HEK293 (cell line): ENCODE results near the gene TASOR2.
A peak's percentile ranks its signal among the peaks of the same experiment; 100 is the strongest.

Experiments used
- CTCF ChIA-PET: fragments of 350-600 bp; formaldehyde crosslinking; extraction: SDS; loops from one replicate; lab custom pipeline; 2021; ENCODE audit warnings: antibody characterized with exemption; lab: Yijun Ruan, JAX
- POLR2A ChIA-PET: fragments of 300-600 bp; formaldehyde crosslinking; extraction: SDS; loops from one replicate; lab custom pipeline; 2020; ENCODE audit warnings: antibody characterized with exemption, inconsistent platforms; lab: Yijun Ruan, JAX
- H3K27ac ChIP-seq: fragments of 200-500 bp; sonication (Bioruptor generic); 2 replicates; pipeline ENCODE4 v1.5.1; 2014; ENCODE audit warnings: low read depth, low read length, control low read depth, inconsistent platforms; ENCODE audit errors: extremely low read depth
- H3K36me3 ChIP-seq, 2 experiments: fragments of 200-500 bp in 1 of 2; sonication (Bioruptor generic) in 1 of 2; 1 replicate in 1 of 2; 2 replicates in 1 of 2; pipeline ENCODE4 v1.5.1; 2014 to 2017; ENCODE audit warnings: inconsistent platforms in 2 of 2, low read length in 2 of 2; ENCODE audit not compliant: control insufficient read depth in 2 of 2, insufficient read depth in 1 of 2
- H3K4me1 ChIP-seq: fragments of 200-500 bp; sonication (Bioruptor generic); 2 replicates; pipeline ENCODE4 v1.5.1; 2014; ENCODE audit warnings: mild to moderate bottlenecking, low read length, inconsistent platforms; ENCODE audit not compliant: control insufficient read depth, insufficient read depth
- H3K4me3 ChIP-seq: 2 replicates; pipeline ENCODE4 v1.5.1; 2011; ENCODE audit warnings: low read depth, mild to moderate bottlenecking, control low read depth, low read length, moderate library complexity
- H3K9me3 ChIP-seq: fragments of 200-500 bp; sonication (Bioruptor generic); 2 replicates; pipeline ENCODE4 v1.5.1; 2014; ENCODE audit warnings: low read depth, low read length, inconsistent platforms; ENCODE audit not compliant: control insufficient read depth, insufficient read depth
- CTCF ChIP-seq: fragments of 450-650 bp; formaldehyde crosslinking; IDR thresholded peaks from 2 replicates; pipeline ENCODE4 v1.5.1; 2016; ENCODE audit warnings: missing biosample characterization, missing genetic modification characterization
- EGR2 ChIP-seq: fragments of 450-650 bp; formaldehyde crosslinking; IDR thresholded peaks from 2 replicates; pipeline ENCODE4 v1.5.1; 2016; ENCODE audit warnings: low read depth, missing biosample characterization, missing genetic modification characterization
- KLF8 ChIP-seq: fragments of 450-650 bp; formaldehyde crosslinking; IDR thresholded peaks from 2 replicates; pipeline ENCODE4 v1.5.1; 2016; ENCODE audit warnings: missing biosample characterization, missing genetic modification characterization
- MEIS1 ChIP-seq: sonication (generic); formaldehyde crosslinking; IDR thresholded peaks from 2 replicates; pipeline ENCODE4 v1.8.1; 2022; ENCODE audit warnings: missing genetic modification reagents, mild to moderate bottlenecking, borderline replicate concordance
- PBX3 ChIP-seq: sonication (generic); formaldehyde crosslinking; IDR thresholded peaks from 2 replicates; pipeline ENCODE4 v1.8.1; 2022; ENCODE audit warnings: mild to moderate bottlenecking, moderate library complexity, missing genetic modification reagents
- PRDM1 ChIP-seq: fragments of 450-650 bp; formaldehyde crosslinking; IDR thresholded peaks from 2 replicates; pipeline ENCODE4; 2016; ENCODE audit warnings: missing biosample characterization, missing genetic modification characterization
- SCRT1 ChIP-seq: fragments of 450-650 bp; formaldehyde crosslinking; IDR thresholded peaks from 2 replicates; pipeline ENCODE4 v1.5.1; 2016; ENCODE audit warnings: missing biosample characterization, missing genetic modification characterization, borderline replicate concordance
- SP7 ChIP-seq: fragments of 450-650 bp; formaldehyde crosslinking; IDR thresholded peaks from 2 replicates; pipeline ENCODE4 v1.5.1; 2016; ENCODE audit warnings: missing biosample characterization, missing genetic modification characterization
- TSHZ1 ChIP-seq: fragments of 450-650 bp; formaldehyde crosslinking; IDR thresholded peaks from 2 replicates; pipeline ENCODE4 v1.5.1; 2016; ENCODE audit warnings: missing biosample characterization, missing genetic modification characterization, borderline replicate concordance
- ZBTB21 ChIP-seq: fragments of 450-650 bp; formaldehyde crosslinking; IDR thresholded peaks from 2 replicates; pipeline ENCODE4 v1.5.1; 2017; ENCODE audit warnings: missing biosample characterization, missing genetic modification characterization
- ZBTB48 ChIP-seq: fragments of 450-650 bp; formaldehyde crosslinking; IDR thresholded peaks from 2 replicates; pipeline ENCODE4 v1.5.1; 2016; ENCODE audit warnings: missing biosample characterization, missing genetic modification characterization
- ZFHX2 ChIP-seq: fragments of 450-650 bp; formaldehyde crosslinking; conservative IDR thresholded peaks from 2 replicates; pipeline ENCODE4 v1.5.1; 2016; ENCODE audit warnings: missing biosample characterization, missing genetic modification characterization
- ZFP69B ChIP-seq: fragments of 450-650 bp; formaldehyde crosslinking; IDR thresholded peaks from 2 replicates; pipeline ENCODE4 v1.5.1; 2016; ENCODE audit warnings: missing biosample characterization, missing genetic modification characterization
- ZIC2 ChIP-seq: fragments of 450-650 bp; formaldehyde crosslinking; IDR thresholded peaks from 2 replicates; pipeline ENCODE4 v1.5.1; 2016; ENCODE audit warnings: missing biosample characterization, missing genetic modification characterization
- ZNF148 ChIP-seq: fragments of 450-650 bp; formaldehyde crosslinking; IDR thresholded peaks from 2 replicates; pipeline ENCODE4 v1.5.0; 2017; ENCODE audit warnings: missing biosample characterization, missing genetic modification characterization, borderline replicate concordance
- ZNF175 ChIP-seq: fragments of 450-650 bp; formaldehyde crosslinking; IDR thresholded peaks from 2 replicates; pipeline ENCODE4 v1.5.1; 2016; ENCODE audit warnings: missing biosample characterization, missing genetic modification characterization
- ZNF510 ChIP-seq: fragments of 450-650 bp; formaldehyde crosslinking; IDR thresholded peaks from 2 replicates; pipeline ENCODE4 v1.5.1; 2018; ENCODE audit warnings: mild to moderate bottlenecking, missing genetic modification characterization, missing biosample characterization; ENCODE audit not compliant: insufficient replicate concordance
- ZNF518A ChIP-seq: fragments of 450-650 bp; formaldehyde crosslinking; conservative IDR thresholded peaks from 2 replicates; pipeline ENCODE4 v1.5.1; 2016; ENCODE audit warnings: low read depth, missing biosample characterization, missing genetic modification characterization
- ZNF558 ChIP-seq: fragments of 450-650 bp; formaldehyde crosslinking; IDR thresholded peaks from 2 replicates; pipeline ENCODE4 v1.5.1; 2016; ENCODE audit warnings: missing biosample characterization, missing genetic modification characterization
- ZNF791 ChIP-seq: fragments of 450-650 bp; formaldehyde crosslinking; IDR thresholded peaks from 2 replicates; pipeline ENCODE4 v1.5.1; 2016; ENCODE audit warnings: missing biosample characterization, missing genetic modification characterization
- ZXDB ChIP-seq: fragments of 450-650 bp; formaldehyde crosslinking; IDR thresholded peaks from 2 replicates; pipeline ENCODE4 v1.5.1; 2016; ENCODE audit warnings: missing biosample characterization, missing genetic modification characterization

The TASOR2 gene

GRCh38 chr10:5692461-5693358 lies 8.1 kb downstream of the TASOR2 start:
- ChIA-PET POLR2A (interaction anchor here (1.0 to 1.5 kb wide), 5 partner anchors 9 to 197 kb away, joined by 3 to 7 read pairs (median 4); partner anchors contain the start of genes ANKRD16, FBH1, GDI2 and TASOR2), CTCF (interaction anchor here (0.6 to 1.0 kb wide), 4 partner anchors 15 to 177 kb away, joined by 3 to 6 read pairs (median 4); no protein-coding TSS in a partner anchor)
- H3K4me1 ChIP-seq: peaks cover 40% of the 10 kb centered on the region
- peak overlapping the region; percentile 65 for H3K4me3 ChIP-seq
- no peaks in the 10 kb centered on the region; a peak in 1 of 3 replicates for H3K36me3 ChIP-seq
- peak overlapping the region; percentile 80 for H3K27ac ChIP-seq
- H3K9me3 ChIP-seq: no peaks in the 10 kb centered on the region
- TF ChIP-seq KLF8 (tag by site-specific recombination) (peak; percentile 44; the same call in 1 of the 2 replicates), ZNF791 (tag by site-specific recombination) (no peak), ZIC2 (tag by site-specific recombination) (peak; percentile 97), SP7 (peak; percentile 73), CTCF (tag by site-specific recombination) (no peak), ZXDB (tag by site-specific recombination) (peak; percentile 93), MEIS1 (CRISPR knock-in tag) (no peak), PRDM1 (tag by site-specific recombination) (no peak), ZNF518A (no peak), TSHZ1 (tag by site-specific recombination) (no peak), ZNF510 (no peak), PBX3 (CRISPR knock-in tag) (0 out of 2 replicates have a peak, but pooled peaks have one; percentile 56), ZBTB21 (tag by site-specific recombination) (no peak), ZNF175 (tag by site-specific recombination) (no peak), ZNF148 (tag by site-specific recombination) (no peak), EGR2 (peak; percentile 97), SCRT1 (tag by site-specific recombination) (no peak), ZNF558 (tag by site-specific recombination) (0 out of 2 replicates have a peak, but pooled peaks have one; percentile 66), ZBTB48 (tag by site-specific recombination) (peak; percentile 28; the same call in 1 of the 2 replicates), ZFP69B (no peak), ZFHX2 (peak; percentile 98)
